ENCODE data around the gene RHOA.

DNA sequence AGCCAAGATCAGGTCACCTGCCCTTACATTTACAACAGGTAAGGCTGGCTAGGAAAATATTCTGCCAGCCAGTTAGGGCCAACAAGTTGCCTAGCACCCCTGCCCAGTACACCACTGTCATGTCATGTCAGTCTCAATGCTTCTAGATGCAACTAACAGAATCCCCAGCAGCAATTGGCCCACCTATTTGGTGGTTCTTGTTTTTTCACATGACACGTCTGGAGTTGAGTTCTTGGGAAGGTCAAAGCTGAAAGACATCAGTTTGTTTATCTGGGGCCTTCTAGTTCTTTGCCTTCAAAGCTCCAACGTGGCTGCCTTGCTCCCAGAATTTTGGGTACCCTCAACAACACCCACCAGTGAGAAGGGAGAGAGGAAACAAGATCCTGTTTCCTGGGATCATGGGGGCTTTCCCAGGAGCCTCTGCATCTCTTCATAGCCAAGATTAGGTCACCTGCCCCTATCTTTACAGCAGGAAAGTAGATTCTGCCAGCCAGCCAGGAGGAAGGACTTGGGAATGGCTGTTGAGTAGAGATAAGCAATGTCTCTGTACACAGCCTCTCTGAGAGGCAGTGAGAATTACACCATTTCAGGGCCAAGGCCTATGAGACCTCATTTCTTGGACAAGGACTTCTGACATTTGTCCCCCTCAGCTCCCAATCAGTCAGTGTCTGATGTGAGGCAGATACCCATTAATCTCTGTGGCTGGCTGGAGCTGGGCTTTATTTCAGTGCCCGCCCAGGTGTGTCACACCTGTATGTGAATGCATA lies 62.2 kb downstream of the RHOA start:
- TF ChIP-seq RAD21 (IDR thresholded peaks at IDR 0.05; ENCODE audit: low read depth) (no peak), YY1 (IDR thresholded peaks at IDR 0.05; ENCODE audit: low read depth) (no peak), FOXM1 (IDR thresholded peaks at IDR 0.05; ENCODE audit: borderline replicate concordance, low read depth) (no peak), EP300 (IDR thresholded peaks at IDR 0.05; ENCODE audit: borderline replicate concordance) (no peak), TAF1 (IDR thresholded peaks at IDR 0.05; ENCODE audit: low read depth) (no peak), CEBPB (IDR thresholded peaks at IDR 0.05) (no peak), TCF12 (IDR thresholded peaks at IDR 0.05; ENCODE audit: low read depth) (no peak), EGR1 (IDR thresholded peaks at IDR 0.05) (no peak), CREB1 (IDR thresholded peaks at IDR 0.05; ENCODE audit: low read depth) (no peak)
- TF ChIP-seq, protein P1, sequence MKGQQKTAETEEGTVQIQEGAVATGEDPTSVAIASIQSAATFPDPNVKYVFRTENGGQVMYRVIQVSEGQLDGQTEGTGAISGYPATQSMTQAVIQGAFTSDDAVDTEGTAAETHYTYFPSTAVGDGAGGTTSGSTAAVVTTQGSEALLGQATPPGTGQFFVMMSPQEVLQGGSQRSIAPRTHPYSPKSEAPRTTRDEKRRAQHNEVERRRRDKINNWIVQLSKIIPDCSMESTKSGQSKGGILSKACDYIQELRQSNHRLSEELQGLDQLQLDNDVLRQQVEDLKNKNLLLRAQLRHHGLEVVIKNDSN (IDR thresholded peaks at IDR 0.05) = no peak
- TF ChIP-seq, protein P2, sequence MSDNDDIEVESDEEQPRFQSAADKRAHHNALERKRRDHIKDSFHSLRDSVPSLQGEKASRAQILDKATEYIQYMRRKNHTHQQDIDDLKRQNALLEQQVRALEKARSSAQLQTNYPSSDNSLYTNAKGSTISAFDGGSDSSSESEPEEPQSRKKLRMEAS (IDR thresholded peaks at IDR 0.05) = no peak
- TF ChIP-seq, protein P3, sequence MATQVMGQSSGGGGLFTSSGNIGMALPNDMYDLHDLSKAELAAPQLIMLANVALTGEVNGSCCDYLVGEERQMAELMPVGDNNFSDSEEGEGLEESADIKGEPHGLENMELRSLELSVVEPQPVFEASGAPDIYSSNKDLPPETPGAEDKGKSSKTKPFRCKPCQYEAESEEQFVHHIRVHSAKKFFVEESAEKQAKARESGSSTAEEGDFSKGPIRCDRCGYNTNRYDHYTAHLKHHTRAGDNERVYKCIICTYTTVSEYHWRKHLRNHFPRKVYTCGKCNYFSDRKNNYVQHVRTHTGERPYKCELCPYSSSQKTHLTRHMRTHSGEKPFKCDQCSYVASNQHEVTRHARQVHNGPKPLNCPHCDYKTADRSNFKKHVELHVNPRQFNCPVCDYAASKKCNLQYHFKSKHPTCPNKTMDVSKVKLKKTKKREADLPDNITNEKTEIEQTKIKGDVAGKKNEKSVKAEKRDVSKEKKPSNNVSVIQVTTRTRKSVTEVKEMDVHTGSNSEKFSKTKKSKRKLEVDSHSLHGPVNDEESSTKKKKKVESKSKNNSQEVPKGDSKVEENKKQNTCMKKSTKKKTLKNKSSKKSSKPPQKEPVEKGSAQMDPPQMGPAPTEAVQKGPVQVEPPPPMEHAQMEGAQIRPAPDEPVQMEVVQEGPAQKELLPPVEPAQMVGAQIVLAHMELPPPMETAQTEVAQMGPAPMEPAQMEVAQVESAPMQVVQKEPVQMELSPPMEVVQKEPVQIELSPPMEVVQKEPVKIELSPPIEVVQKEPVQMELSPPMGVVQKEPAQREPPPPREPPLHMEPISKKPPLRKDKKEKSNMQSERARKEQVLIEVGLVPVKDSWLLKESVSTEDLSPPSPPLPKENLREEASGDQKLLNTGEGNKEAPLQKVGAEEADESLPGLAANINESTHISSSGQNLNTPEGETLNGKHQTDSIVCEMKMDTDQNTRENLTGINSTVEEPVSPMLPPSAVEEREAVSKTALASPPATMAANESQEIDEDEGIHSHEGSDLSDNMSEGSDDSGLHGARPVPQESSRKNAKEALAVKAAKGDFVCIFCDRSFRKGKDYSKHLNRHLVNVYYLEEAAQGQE (IDR thresholded peaks at IDR 0.05; ENCODE audit: low read depth) = no peak
